SKM-1 treated with dmso at 0.1 percent for 144 hours (cell line): ENCODE data around the gene PERM1.
A peak's percentile ranks its signal among the peaks of the same experiment; 100 is the strongest.
"Not testable (repeated sequence)": the region's sequence is repeated elsewhere in the genome, so short reads cannot be mapped to it uniquely, and the experiment has no call there.

Experiments
- DNase-seq: peaks from one replicate; lab custom pipeline; 2025; ENCODE audit not compliant: unreplicated experiment; lab: John Stamatoyannopoulos, UW

PERM1 gene

GRCh38 chr1:1017397-1018320 is 35.8 kb upstream of the PERM1 start:
- DNase-seq: not testable (repeated sequence)

DNA sequence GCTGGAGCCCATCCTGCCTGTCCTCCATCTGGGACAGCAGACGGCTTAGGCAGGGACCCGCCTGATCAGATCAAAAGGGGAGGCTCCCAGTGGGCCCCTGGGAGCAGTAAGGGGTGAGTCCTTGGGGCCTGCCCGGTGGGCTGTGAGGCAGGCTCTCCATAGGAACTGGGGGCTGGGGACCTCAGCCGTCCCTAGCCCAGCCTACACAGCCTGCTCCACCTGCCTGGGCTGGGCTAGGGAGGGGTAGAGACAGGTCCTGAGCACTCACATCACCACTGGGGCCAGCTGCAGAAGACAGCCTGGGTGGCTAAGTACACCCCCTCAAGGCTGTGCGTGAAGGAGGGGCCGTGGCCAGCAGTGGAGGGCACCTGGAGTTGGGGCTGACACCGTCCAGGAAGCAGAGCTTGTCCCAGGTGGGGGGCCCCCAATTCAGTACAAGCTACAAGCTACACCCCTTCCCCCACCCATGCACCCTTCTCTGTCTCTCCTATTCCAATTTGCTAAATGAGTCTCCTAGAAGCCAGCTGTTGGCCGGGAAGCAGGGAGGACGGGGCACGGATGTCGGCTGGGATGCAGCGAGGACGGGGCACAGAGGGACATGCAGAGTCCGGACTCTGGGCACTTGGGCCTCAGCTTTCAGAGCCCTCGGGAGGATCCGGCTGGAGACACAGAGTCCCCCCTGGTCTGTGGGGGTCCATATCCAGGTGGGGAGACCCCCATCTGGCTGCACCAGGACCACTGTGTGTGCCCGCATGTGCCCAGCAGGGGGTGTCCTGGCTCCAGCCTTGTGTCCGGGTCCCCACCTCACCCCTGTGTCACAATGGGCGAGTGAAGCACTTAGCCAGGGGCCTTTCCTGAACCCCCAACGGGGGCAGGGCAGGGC is 33.1 kb upstream of the PERM1 start:
- peak; percentile 15 for DNase-seq

GRCh38 chr1:1013922-1014648 is 32.2 kb upstream of the PERM1 start:
- no peak for DNase-seq

- peak; percentile 65 for DNase-seq
These were observed 31.4 kb upstream of the PERM1 start, which contains the start of gene ISG15 for GRCh38 chr1:1013105-1013921. Gene ISG15 (plus strand): TSS chr1:1013497. CDS start chr1:1013574, 77 bp downstream.

GRCh38 chr1:1012736-1013104 is 30.8 kb upstream of the PERM1 start:
- DNase-seq: not testable (repeated sequence)

- DNase-seq: no peak
These were observed 29.6 kb upstream of the PERM1 start for GRCh38 chr1:1011396-1011949.

DNA sequence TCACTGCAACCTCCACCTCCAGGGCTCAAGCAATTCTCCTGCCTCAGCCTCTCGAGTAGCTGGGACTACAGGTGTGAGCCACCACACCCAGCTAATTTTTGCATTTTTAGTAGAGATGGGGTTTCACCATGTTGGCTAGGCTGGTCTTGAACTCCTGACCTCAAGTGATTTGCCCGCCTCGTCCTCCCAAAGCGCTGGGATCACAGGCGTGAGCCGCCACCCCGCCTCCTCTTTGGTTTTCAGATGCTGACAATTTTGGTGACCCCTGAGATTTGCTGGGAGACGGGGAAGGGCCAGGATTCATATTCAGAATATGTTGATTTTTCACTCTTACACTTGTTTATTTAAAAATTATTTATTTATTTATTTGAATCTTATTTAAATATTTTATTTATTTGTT is 28.2 kb upstream of the PERM1 start:
- DNase-seq: not testable (repeated sequence)

- no peak for DNase-seq
These were observed 24.6 kb upstream of the PERM1 start for GRCh38 chr1:1006305-1007159.

DNA sequence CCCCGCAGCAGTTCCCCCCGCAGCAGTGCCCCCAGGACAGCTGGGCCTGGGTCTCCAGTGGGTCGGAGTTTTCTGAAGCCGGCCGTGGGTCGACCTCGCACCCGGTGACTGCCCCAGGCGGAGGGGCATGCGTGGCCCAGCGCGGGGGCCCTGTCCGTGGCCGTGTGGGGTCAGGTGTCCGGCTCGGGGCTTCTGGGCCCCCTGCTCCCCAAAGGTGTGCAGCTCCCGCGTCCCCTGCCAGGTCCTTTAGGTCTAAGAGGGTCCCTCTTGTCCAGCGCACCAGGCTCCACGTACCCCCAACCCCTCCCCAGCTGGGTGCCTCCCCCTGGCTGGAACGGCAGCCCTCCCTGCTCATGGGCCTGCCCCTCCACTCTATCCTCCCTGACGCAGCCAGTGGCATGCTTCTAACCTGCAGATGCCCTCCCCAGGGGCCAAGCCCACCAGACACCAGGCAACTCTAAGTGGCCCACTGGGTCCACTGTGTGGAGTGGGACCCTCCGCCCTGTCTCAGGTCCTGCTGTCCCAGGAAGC is 23.9 kb upstream of the PERM1 start:
- DNase-seq: no peak

GRCh38 chr1:1004780-1005697 is 23.1 kb upstream of the PERM1 start:
- no peak for DNase-seq

DNA sequence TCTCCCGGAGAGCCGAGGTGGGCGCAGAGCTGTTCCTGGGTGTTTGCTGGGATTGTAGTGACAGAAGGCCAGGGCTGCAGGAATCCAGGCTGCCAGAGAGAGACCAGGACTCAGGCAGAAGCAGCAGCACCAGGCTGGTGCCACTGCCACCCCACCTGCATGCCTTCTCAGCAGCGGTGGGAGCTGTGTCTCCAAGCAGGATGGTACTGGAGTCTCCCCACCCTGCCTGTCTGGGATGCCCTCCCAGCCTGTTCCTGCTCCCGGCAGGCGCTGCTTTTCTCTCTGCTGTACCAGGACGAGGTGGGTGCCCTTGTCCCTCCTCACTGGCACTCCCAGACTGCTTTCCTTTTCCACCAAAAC is 22.5 kb upstream of the PERM1 start:
- no peak for DNase-seq

DNA sequence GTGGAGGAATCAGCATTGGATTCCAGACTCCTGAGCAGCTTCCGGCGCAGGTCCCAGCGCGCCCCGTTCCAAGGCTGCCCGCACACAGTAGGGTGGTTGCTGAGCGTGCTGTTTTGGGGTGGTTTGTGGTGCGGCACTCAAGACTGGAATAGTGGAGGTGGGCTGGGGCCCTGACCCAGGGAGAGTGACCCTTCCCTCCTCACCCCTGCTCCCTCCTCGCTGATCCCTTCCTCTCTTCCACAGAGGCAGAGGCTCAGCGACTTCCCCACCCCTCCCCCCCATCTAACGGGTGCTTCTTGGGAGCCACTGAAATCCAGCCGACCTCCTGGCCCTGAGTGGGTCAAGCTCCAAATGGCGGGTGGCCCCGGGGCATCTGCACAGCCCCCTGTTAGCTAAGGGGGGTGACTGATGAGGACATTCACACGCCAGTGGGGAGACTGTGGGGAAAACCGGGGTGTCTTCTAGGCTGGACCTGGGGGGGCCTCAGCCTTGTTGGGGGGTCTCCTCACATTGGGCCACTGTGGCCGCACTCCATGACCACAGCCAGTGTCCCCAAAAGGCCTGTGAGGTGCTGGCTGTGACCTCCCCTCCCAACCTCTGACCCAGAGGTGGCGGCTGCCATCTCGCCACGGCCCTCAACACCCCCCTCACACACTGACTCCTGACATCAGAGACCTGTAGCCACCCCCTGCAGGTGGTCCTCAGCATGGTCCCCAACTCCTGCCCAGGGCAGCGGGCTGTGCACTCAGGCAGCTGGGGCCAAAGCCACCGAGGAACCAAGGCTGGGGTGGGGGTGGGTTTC is 21.9 kb upstream of the PERM1 start:
- DNase-seq: no peak

- DNase-seq: no peak
These were observed 19.3 kb upstream of the PERM1 start for GRCh38 chr1:1001057-1001783.

DNA sequence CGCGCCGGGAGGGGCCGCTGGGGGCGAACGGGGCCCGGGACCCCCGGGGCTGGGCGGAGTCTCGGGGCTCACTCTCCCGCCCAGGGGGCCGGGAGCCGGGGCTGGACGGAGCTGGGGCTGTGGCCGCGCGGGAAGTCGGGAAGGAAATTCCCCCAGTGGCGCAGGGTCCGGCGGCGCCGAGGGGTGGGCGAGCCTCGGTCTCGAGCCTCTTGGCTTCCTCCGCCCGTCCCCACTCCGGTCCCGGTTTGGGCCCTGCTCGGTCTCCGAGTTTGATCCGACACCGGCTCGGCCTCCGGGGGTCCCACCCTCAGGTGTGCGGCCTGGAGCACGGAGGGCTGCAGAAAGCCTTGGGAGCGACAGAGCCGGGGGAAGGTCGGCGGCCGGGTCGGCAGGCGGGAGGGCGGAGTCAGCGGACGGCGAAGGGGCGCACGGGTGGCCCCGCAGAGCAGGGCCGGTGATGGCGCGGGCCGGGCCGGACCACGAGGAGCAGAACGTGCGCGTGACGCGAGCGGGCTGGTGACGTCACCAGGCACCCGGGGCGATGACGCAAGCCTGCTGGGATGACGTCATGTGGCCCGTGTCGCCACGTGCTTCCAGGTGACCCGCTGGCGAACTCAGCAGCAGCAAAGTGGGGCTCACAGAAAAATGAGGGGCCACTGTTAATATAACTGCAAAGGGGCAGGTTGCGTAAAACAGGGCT is 18.6 kb upstream of the PERM1 start:
- DNase-seq: no peak

GRCh38 chr1:999725-1000356 is 17.9 kb upstream of the PERM1 start, which contains the start of gene HES4:
Gene HES4 (minus strand): TSS chr1:1000097. CDS start chr1:999973, 124 bp downstream.
- DNase-seq: no peak
